Progenitor cell of endocrine pancreas (in vitro differentiated cells): Measurements from ENCODE around the gene PPM1B. TPM values are rescaled to one million over a fixed set of nuclear protein-coding genes. Genes with fewer than 3 reads are reported as not detected.

ENCODE experiments used
- DNase-seq: peaks from one replicate; pipeline ENCODE4 v3.0.0; 2021; ENCODE audit warnings: low spot score; ENCODE audit not compliant: unreplicated experiment
- H3K27ac Mint-ChIP-seq: 2 replicates; pipeline ENCODE4 v1.8.0; 2021; ENCODE audit warnings: mild to moderate bottlenecking, moderate library complexity, mixed read lengths
- H3K27me3 Mint-ChIP-seq: 2 replicates; pipeline ENCODE4 v1.8.0; 2021; ENCODE audit warnings: mixed read lengths
- H3K36me3 Mint-ChIP-seq: 2 replicates; pipeline ENCODE4 v1.8.0; 2022; ENCODE audit warnings: mixed read lengths; ENCODE audit not compliant: insufficient read depth
- H3K4me1 Mint-ChIP-seq: 2 replicates; pipeline ENCODE4 v1.8.0; 2021; ENCODE audit warnings: low read depth, mixed read lengths
- H3K4me3 Mint-ChIP-seq: 2 replicates; pipeline ENCODE4 v1.8.0; 2021; ENCODE audit warnings: low read depth, mild to moderate bottlenecking, moderate library complexity, mixed read lengths
- H3K9me3 Mint-ChIP-seq: 2 replicates; pipeline ENCODE4 v1.8.0; 2021; ENCODE audit warnings: low read depth, mixed read lengths
- total RNA-seq: library from RNA; stranded (reverse); gene quantifications from 2 replicates; pipeline ENCODE4 v1.2.1, GENCODE V29; 2021
- TF ChIP-seq, protein P1 (sequence below): fragments of 200-600 bp; sonication (generic); IDR thresholded peaks from one replicate; pipeline ENCODE4 v1.5.0; 2021; ENCODE audit warnings: antibody characterized with exemption, mild to moderate bottlenecking; ENCODE audit not compliant: unreplicated experiment

Gene PPM1B
- total RNA-seq, 1 donor from 2014 or later = 60.8 TPM

- Mint-ChIP-seq H3K27ac (no peak overlapping the region), H3K4me1 (peaks cover 16% of the 10 kb centered on the region), H3K9me3 (no peaks in the 10 kb centered on the region), H3K27me3 (no peaks in the 10 kb centered on the region), H3K4me3 (no peak overlapping the region), H3K36me3 (peaks cover 5% of the 10 kb centered on the region)
- no peak for DNase-seq
- TF ChIP-seq, protein P1, sequence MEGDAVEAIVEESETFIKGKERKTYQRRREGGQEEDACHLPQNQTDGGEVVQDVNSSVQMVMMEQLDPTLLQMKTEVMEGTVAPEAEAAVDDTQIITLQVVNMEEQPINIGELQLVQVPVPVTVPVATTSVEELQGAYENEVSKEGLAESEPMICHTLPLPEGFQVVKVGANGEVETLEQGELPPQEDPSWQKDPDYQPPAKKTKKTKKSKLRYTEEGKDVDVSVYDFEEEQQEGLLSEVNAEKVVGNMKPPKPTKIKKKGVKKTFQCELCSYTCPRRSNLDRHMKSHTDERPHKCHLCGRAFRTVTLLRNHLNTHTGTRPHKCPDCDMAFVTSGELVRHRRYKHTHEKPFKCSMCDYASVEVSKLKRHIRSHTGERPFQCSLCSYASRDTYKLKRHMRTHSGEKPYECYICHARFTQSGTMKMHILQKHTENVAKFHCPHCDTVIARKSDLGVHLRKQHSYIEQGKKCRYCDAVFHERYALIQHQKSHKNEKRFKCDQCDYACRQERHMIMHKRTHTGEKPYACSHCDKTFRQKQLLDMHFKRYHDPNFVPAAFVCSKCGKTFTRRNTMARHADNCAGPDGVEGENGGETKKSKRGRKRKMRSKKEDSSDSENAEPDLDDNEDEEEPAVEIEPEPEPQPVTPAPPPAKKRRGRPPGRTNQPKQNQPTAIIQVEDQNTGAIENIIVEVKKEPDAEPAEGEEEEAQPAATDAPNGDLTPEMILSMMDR = no peak
Measured at GRCh38 chr2:44187251-44187650, 18.6 kb downstream of the PPM1B start.

DNA sequence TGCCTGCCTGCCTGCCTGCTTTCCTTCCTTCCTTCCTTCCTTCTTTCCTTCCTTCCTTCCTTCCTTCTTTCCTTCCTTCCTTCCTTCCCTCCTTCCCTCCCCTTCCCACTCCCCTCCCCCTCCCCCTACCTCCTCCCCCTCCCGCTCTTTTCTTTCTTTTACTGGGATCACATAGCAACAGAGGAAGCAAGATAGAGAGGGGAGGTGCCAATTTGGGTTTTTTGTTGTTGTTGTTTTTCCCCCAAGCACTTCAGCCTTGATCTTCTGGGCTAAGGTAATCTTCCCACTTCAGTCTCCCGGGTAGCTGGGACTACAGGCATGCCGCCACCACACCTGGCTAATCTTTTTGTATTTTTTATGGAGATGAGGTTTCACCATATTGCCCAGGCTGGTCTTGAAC, 20.0 kb downstream of the PPM1B start:
- Mint-ChIP-seq H3K4me1 (peaks cover 18% of the 10 kb centered on the region), H3K36me3 (peaks cover 5% of the 10 kb centered on the region), H3K27me3 (no peaks in the 10 kb centered on the region), H3K27ac (no peak overlapping the region), H3K9me3 (no peaks in the 10 kb centered on the region), H3K4me3 (no peak overlapping the region)
- DNase-seq = no peak
- TF ChIP-seq, protein P1 = no peak

DNA sequence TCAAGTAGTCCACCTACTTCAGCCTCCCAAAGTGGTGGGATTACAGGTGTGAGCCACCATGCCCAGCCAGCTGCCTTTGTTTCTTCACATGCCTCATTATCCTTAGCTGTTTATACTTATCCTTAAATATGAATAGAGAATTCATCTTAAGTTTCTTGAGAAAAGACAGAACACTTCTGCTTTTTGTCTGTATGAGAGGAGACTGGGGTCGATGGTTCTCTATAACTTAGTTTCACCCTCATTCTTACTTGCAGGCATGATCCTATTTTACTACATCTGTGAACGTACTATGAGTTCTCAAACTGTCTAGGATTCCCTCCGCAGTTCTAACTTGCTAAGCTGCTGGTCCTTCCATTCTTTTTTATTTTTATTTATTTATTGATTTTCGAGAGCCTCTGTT, 20.4 kb downstream of the PPM1B start:
- Mint-ChIP-seq H3K4me1 (peaks cover 14% of the 10 kb centered on the region), H3K27me3 (no peaks in the 10 kb centered on the region), H3K9me3 (no peaks in the 10 kb centered on the region), H3K27ac (no peak overlapping the region), H3K36me3 (peaks cover 6% of the 10 kb centered on the region), H3K4me3 (no peak overlapping the region)
- TF ChIP-seq, protein P1 = no peak
- no peak for DNase-seq

DNA sequence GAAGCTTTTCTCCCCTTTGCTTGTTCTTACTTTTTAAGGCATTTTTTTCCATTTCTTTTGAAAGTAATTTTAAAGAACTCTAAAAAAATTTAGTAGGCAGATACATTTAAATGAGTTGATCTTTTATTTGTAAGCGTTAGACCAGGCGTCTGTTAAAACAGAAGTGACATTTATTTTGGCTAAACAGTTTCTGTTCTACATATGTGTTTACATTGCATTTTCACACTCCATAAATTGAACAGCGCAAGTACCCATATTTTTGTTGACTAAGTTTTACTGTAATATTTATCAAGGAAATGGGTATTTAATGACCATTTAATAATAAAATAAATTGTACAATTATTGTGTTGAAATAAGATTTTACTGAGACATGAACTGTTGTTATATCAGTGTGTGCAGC, 21.9 kb downstream of the PPM1B start:
- peaks cover 8% of the 10 kb centered on the region for H3K4me1 Mint-ChIP-seq
- no peak overlapping the region for H3K4me3 Mint-ChIP-seq
- H3K36me3 Mint-ChIP-seq = peaks cover 9% of the 10 kb centered on the region
- DNase-seq = no peak
- H3K27ac Mint-ChIP-seq = no peak overlapping the region
- no peaks in the 10 kb centered on the region for H3K27me3 Mint-ChIP-seq
- TF ChIP-seq, protein P1 = no peak
- no peaks in the 10 kb centered on the region for H3K9me3 Mint-ChIP-seq

- Mint-ChIP-seq H3K4me1 (peaks cover 8% of the 10 kb centered on the region), H3K9me3 (no peaks in the 10 kb centered on the region), H3K27ac (no peak overlapping the region), H3K4me3 (no peak overlapping the region), H3K36me3 (peaks cover 12% of the 10 kb centered on the region), H3K27me3 (no peaks in the 10 kb centered on the region)
- TF ChIP-seq, protein P1 = no peak
- no peak for DNase-seq
Measured at GRCh38 chr2:44191739-44192138, 23.1 kb downstream of the PPM1B start.
